ENCODE data around the gene GRIN2A.

- TF ChIP-seq CTCF (IDR thresholded peaks at IDR 0.05), result no peak
- TF ChIP-seq POLR2A (IDR thresholded peaks at IDR 0.05), result no peak
Measured at GRCh38 chr16:9772526-9773225, 409.6 kb downstream of the GRIN2A start.

Measured in body of pancreas (tissue), 4 donors.